ENCODE data around the gene SDK2. TPM values are rescaled to one million over a fixed set of nuclear protein-coding genes. Genes with fewer than 3 reads are reported as not detected.

SDK2 gene
- total and polyA plus RNA-seq, 4 donors = 0.15 to 5.3 (median 2.5) TPM

DNA sequence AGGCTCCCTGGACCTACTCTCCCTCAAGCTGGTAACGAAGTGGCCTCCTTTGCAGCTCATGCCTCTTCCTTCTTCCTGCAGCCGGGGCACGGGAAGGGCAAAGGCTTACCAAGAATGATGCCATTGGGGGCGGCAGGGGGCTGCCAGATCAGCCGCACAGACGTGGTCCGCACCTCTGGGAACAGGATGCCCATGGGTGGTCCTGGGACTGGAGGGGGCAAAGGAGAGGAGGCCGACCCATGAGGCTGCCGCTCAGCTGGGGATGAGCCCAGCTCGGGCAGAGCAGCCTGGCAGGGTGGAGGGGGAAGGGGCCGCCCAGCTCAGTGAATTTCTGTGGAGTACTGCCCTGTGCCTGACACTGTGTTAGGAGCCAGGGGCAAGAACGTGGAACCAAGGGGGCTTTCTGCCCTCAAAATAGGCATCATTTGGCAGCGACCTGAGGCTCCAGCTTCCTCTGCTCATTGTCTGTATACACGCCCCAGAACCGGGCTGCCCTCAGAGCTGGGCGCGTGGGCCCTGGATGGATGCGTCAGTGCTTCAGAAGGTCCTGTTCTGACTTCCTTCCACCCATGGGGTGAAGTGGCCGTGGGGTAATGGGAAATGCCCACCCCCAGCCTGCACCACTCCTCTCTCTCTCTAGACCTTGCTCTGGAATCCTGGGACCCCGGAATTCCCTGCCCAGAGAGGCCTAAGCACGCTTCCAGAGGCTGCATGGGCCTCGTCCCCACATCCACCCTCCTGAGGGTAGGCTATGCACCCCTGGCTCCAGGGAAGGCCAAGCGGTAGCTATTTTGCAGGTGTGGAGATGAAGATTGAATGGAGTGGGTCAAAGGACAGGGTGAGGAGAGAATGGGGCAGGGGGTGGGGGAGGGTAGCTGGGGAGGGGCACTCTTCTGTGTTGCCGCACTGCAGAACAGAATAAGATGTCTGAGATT is 252.6 kb downstream of the SDK2 start:
- H3K36me3 ChIP-seq (ENCODE audit: control insufficient read depth in 1 of 2, insufficient read depth in 2 of 2, low read length in 1 of 2) = no peaks in the 10 kb centered on the region
- 92 to 93% methylated on average over 24 of the region's 24 CpGs for WGBS, 2 donors
- no peak overlapping the region for H3K27ac ChIP-seq (ENCODE audit: low read depth in 1 of 2, low read length in 2 of 2)
- H3K4me1 ChIP-seq (ENCODE audit: control insufficient read depth in 1 of 2, insufficient read depth in 2 of 2, low read length in 2 of 2) = no peaks in the 10 kb centered on the region
- no peaks in the 10 kb centered on the region for H3K9me3 ChIP-seq (ENCODE audit: control insufficient read depth, low read length)
- no peak for ATAC-seq (ENCODE audit: low FRiP score)
- no peak overlapping the region for H3K4me3 ChIP-seq (ENCODE audit: low read length in 2 of 2)
- no peaks in the 10 kb centered on the region for H3K27me3 ChIP-seq (ENCODE audit: control insufficient read depth in 1 of 2, insufficient read depth in 2 of 2, low read length in 1 of 2)
- intact Hi-C loops (cut with DNase I) = no loop called here
- peak in 1 of 2 donors; percentile 51 for DNase-seq

DNA sequence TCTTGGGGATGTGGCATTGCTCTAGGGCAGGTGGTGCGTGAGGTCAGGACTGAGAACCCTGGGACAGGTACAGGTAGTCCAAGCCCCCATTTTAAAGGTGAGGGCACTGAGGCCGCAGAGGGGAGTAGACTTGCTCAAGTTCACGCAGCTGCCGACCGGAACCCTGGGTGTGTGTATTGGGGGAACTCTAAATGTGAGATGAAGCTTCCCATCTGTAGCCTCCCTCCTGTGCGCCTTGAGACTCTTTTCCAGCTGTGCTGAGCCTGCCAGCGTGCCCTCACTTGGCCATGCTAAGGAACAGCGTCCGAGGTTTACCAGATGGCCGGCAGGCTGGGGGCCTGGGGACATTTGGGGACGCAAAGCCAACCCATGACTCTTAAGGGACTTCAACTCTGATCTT is 253.4 kb downstream of the SDK2 start:
- no peak for ATAC-seq (ENCODE audit: low FRiP score)
- intact Hi-C loops (cut with DNase I) = no loop called here
- Histone ChIP-seq H3K27me3 (ENCODE audit: control insufficient read depth in 1 of 2, insufficient read depth in 2 of 2, low read length in 1 of 2) (no peaks in the 10 kb centered on the region), H3K4me1 (ENCODE audit: control insufficient read depth in 1 of 2, insufficient read depth in 2 of 2, low read length in 2 of 2) (no peaks in the 10 kb centered on the region), H3K36me3 (ENCODE audit: control insufficient read depth in 1 of 2, insufficient read depth in 2 of 2, low read length in 1 of 2) (no peaks in the 10 kb centered on the region), H3K4me3 (ENCODE audit: low read length in 2 of 2) (no peak overlapping the region), H3K9me3 (ENCODE audit: control insufficient read depth, low read length) (no peaks in the 10 kb centered on the region), H3K27ac (ENCODE audit: low read depth in 1 of 2, low read length in 2 of 2) (no peak overlapping the region)
- peak in 1 of 2 donors; percentile 62 for DNase-seq
- 93 to 97% methylated on average over 11 of the region's 11 CpGs for WGBS, 2 donors

GRCh38 chr17:73390221-73390620 is 254.0 kb downstream of the SDK2 start:
- no peak overlapping the region for H3K4me3 ChIP-seq (ENCODE audit: low read length in 2 of 2)
- H3K9me3 ChIP-seq (ENCODE audit: control insufficient read depth, low read length) = no peaks in the 10 kb centered on the region
- H3K27ac ChIP-seq (ENCODE audit: low read depth in 1 of 2, low read length in 2 of 2) = no peak overlapping the region
- H3K4me1 ChIP-seq (ENCODE audit: control insufficient read depth in 1 of 2, insufficient read depth in 2 of 2, low read length in 2 of 2) = no peaks in the 10 kb centered on the region
- no peak for ATAC-seq (ENCODE audit: low FRiP score)
- peak in 1 of 2 donors; percentile 69 for DNase-seq
- H3K27me3 ChIP-seq (ENCODE audit: control insufficient read depth in 1 of 2, insufficient read depth in 2 of 2, low read length in 1 of 2) = no peaks in the 10 kb centered on the region
- H3K36me3 ChIP-seq (ENCODE audit: control insufficient read depth in 1 of 2, insufficient read depth in 2 of 2, low read length in 1 of 2) = no peaks in the 10 kb centered on the region
- intact Hi-C loops (cut with DNase I) = no loop called here
- WGBS, 2 donors = 97 to 98% methylated on average over 16 of the region's 16 CpGs

GRCh38 chr17:73389411-73389810 is 254.8 kb downstream of the SDK2 start:
- DNase-seq = peak in 1 of 2 donors; percentile 52
- Histone ChIP-seq H3K36me3 (ENCODE audit: control insufficient read depth in 1 of 2, insufficient read depth in 2 of 2, low read length in 1 of 2) (no peaks in the 10 kb centered on the region), H3K9me3 (ENCODE audit: control insufficient read depth, low read length) (no peaks in the 10 kb centered on the region), H3K27me3 (ENCODE audit: control insufficient read depth in 1 of 2, insufficient read depth in 2 of 2, low read length in 1 of 2) (no peaks in the 10 kb centered on the region), H3K4me1 (ENCODE audit: control insufficient read depth in 1 of 2, insufficient read depth in 2 of 2, low read length in 2 of 2) (no peaks in the 10 kb centered on the region), H3K4me3 (ENCODE audit: low read length in 2 of 2) (no peak overlapping the region), H3K27ac (ENCODE audit: low read depth in 1 of 2, low read length in 2 of 2) (no peak overlapping the region)
- intact Hi-C loops (cut with DNase I) = no loop called here
- no peak for ATAC-seq (ENCODE audit: low FRiP score)
- WGBS, 2 donors = 96 to 97% methylated on average over 6 of the region's 6 CpGs

DNA sequence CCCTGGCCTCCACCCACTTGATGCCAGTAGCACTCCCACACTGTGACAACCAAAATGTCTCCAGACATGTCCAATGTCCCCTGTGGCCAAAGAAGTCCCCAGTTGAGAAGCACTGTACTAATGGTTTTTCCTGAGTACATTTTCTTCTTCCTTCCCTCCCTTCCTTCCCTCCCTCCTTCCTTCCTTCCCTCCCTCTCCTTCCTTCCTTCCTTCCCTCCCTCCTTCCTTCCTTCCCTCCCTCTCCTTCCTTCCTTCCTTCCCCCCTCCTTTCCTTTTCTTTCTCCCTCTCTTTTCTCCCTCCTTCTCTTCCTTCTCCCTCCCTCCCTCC is 255.7 kb downstream of the SDK2 start:
- no peak overlapping the region for H3K4me3 ChIP-seq (ENCODE audit: low read length in 2 of 2)
- H3K27ac ChIP-seq (ENCODE audit: low read depth in 1 of 2, low read length in 2 of 2) = no peak overlapping the region
- intact Hi-C loops (cut with DNase I) = no loop called here
- H3K4me1 ChIP-seq (ENCODE audit: control insufficient read depth in 1 of 2, insufficient read depth in 2 of 2, low read length in 2 of 2) = no peaks in the 10 kb centered on the region
- DNase-seq = no peak
- H3K9me3 ChIP-seq (ENCODE audit: control insufficient read depth, low read length) = no peaks in the 10 kb centered on the region
- no peaks in the 10 kb centered on the region for H3K27me3 ChIP-seq (ENCODE audit: control insufficient read depth in 1 of 2, insufficient read depth in 2 of 2, low read length in 1 of 2)
- H3K36me3 ChIP-seq (ENCODE audit: control insufficient read depth in 1 of 2, insufficient read depth in 2 of 2, low read length in 1 of 2) = no peaks in the 10 kb centered on the region
- no peak for ATAC-seq (ENCODE audit: low FRiP score)

GRCh38 chr17:73387746-73388577 is 256.3 kb downstream of the SDK2 start:
- WGBS, 2 donors = 87 to 89% methylated on average over 26 to 28 of the region's 28 CpGs
- Histone ChIP-seq H3K27me3 (ENCODE audit: control insufficient read depth in 1 of 2, insufficient read depth in 2 of 2, low read length in 1 of 2) (no peaks in the 10 kb centered on the region), H3K4me1 (ENCODE audit: control insufficient read depth in 1 of 2, insufficient read depth in 2 of 2, low read length in 2 of 2) (no peaks in the 10 kb centered on the region), H3K4me3 (ENCODE audit: low read length in 2 of 2) (no peak overlapping the region), H3K36me3 (ENCODE audit: control insufficient read depth in 1 of 2, insufficient read depth in 2 of 2, low read length in 1 of 2) (no peaks in the 10 kb centered on the region), H3K9me3 (ENCODE audit: control insufficient read depth, low read length) (no peaks in the 10 kb centered on the region), H3K27ac (ENCODE audit: low read depth in 1 of 2, low read length in 2 of 2) (no peak overlapping the region)
- DNase-seq = peak in 1 of 2 donors; percentile 70
- intact Hi-C loops (cut with DNase I) = no loop called here
- no peak for ATAC-seq (ENCODE audit: low FRiP score)

DNA sequence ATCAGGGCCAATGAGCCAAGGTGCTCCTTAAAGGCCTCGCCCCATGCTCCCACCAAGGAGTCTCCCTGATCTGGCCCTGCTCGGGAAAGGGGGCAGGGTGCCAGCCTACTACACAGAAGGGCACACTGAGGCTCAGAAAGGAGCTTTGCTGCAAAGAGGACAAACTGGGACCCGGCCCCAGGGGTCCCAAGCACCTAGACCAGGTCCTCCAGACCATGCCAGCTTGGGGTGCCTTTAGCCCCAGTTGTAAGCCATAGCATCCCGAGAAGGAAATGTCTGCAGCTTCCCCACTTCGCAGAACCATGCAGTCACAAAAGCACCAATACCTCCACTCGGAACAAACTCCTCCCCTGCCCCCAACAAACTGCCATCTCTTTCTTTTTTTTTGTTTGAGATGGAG is 257.7 kb downstream of the SDK2 start:
- Histone ChIP-seq H3K4me3 (ENCODE audit: low read length in 2 of 2) (no peak overlapping the region), H3K9me3 (ENCODE audit: control insufficient read depth, low read length) (no peaks in the 10 kb centered on the region), H3K27me3 (ENCODE audit: control insufficient read depth in 1 of 2, insufficient read depth in 2 of 2, low read length in 1 of 2) (no peaks in the 10 kb centered on the region), H3K4me1 (ENCODE audit: control insufficient read depth in 1 of 2, insufficient read depth in 2 of 2, low read length in 2 of 2) (no peaks in the 10 kb centered on the region), H3K36me3 (ENCODE audit: control insufficient read depth in 1 of 2, insufficient read depth in 2 of 2, low read length in 1 of 2) (no peaks in the 10 kb centered on the region), H3K27ac (ENCODE audit: low read depth in 1 of 2, low read length in 2 of 2) (no peak overlapping the region)
- intact Hi-C loops (cut with DNase I) = no loop called here
- ATAC-seq (ENCODE audit: low FRiP score) = no peak
- WGBS, 2 donors = 90 to 92% methylated on average over 6 of the region's 6 CpGs
- DNase-seq = no peak

DNA sequence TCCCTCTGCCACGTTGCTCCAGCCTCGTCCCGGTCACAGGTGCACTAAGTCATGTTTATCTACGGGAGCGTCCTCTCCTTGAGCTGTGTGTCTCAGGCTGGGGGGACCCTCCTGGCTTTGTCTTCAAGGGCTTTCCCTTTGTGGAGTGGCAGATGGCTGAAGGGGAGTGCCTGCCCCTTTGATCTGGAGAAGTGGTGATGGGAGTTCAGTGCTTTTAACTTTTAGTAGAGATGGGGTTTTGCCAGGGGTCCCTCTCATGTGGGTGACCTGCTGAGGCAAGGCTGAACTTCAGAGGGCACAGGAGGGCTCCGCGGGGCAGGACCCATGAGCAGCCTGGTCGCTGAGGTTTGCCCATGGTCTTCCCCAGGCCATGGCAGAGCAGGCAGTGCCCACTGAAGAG is 259.3 kb downstream of the SDK2 start:
- H3K27ac ChIP-seq (ENCODE audit: low read depth in 1 of 2, low read length in 2 of 2) = no peak overlapping the region
- DNase-seq (no peak), ATAC-seq (ENCODE audit: low FRiP score) (no peak)
- H3K36me3 ChIP-seq (ENCODE audit: control insufficient read depth in 1 of 2, insufficient read depth in 2 of 2, low read length in 1 of 2) = no peaks in the 10 kb centered on the region
- no peaks in the 10 kb centered on the region for H3K27me3 ChIP-seq (ENCODE audit: control insufficient read depth in 1 of 2, insufficient read depth in 2 of 2, low read length in 1 of 2)
- intact Hi-C loops (cut with DNase I) = no loop called here
- no peaks in the 10 kb centered on the region for H3K9me3 ChIP-seq (ENCODE audit: control insufficient read depth, low read length)
- WGBS, 2 donors = 84 to 87% methylated on average over 8 of the region's 8 CpGs
- no peak overlapping the region for H3K4me3 ChIP-seq (ENCODE audit: low read length in 2 of 2)
- H3K4me1 ChIP-seq (ENCODE audit: control insufficient read depth in 1 of 2, insufficient read depth in 2 of 2, low read length in 2 of 2) = no peaks in the 10 kb centered on the region
